Stimulated activated CD8-positive, alpha-beta memory T cell treated with anti-CD3 and anti-CD28 coated beads, Interleukin-2, amount 100 ng/mL, for 1 hour (primary cell): ENCODE data around the gene CDC42EP2.
A peak's percentile ranks its signal among the peaks of the same experiment; 100 is the strongest.
"Not testable (repeated sequence)": the region's sequence is repeated elsewhere in the genome, so short reads cannot be mapped to it uniquely, and the experiment has no call there.

Source experiments
- DNase-seq, 2 donors: peaks; one replicate each; pipeline ENCODE4 v3.0.0-alpha.2; 2020; ENCODE audit warnings: low read depth in 2 of 2

The CDC42EP2 gene

GRCh38 chr11:65320386-65321075 lies 5.9 kb downstream of the CDC42EP2 start:
- no peak for DNase-seq

GRCh38 chr11:65321076-65321475 lies 6.4 kb downstream of the CDC42EP2 start:
- DNase-seq = no peak

GRCh38 chr11:65321828-65322485 lies 7.3 kb downstream of the CDC42EP2 start:
- DNase-seq = no peak

GRCh38 chr11:65323813-65324212 lies 9.1 kb downstream of the CDC42EP2 start:
- no peak for DNase-seq

GRCh38 chr11:65325435-65325834 lies 10.8 kb downstream of the CDC42EP2 start:
- DNase-seq = no peak

GRCh38 chr11:65327021-65327420 lies 12.4 kb downstream of the CDC42EP2 start:
- DNase-seq = no peak

- no peak for DNase-seq
Observed at GRCh38 chr11:65329478-65329877, 14.8 kb downstream of the CDC42EP2 start.

- DNase-seq = peak; percentile 64 to 78
Observed at GRCh38 chr11:65329944-65330403, 15.3 kb downstream of the CDC42EP2 start.

- no peak for DNase-seq
Observed at GRCh38 chr11:65330544-65330943, 15.9 kb downstream of the CDC42EP2 start.

- DNase-seq = not testable (repeated sequence)
Observed at GRCh38 chr11:65332591-65332990, 17.9 kb downstream of the CDC42EP2 start.

- DNase-seq = no peak
Observed at GRCh38 chr11:65334696-65335295, 20.1 kb downstream of the CDC42EP2 start.

- no peak for DNase-seq
Observed at GRCh38 chr11:65338676-65339075, 24.0 kb downstream of the CDC42EP2 start.

GRCh38 chr11:65340226-65340625 lies 25.6 kb downstream of the CDC42EP2 start:
- no peak for DNase-seq

GRCh38 chr11:65341856-65342255 lies 27.2 kb downstream of the CDC42EP2 start:
- no peak for DNase-seq

GRCh38 chr11:65351511-65351910 lies 36.8 kb downstream of the CDC42EP2 start:
- no peak for DNase-seq

- DNase-seq = no peak
Observed at GRCh38 chr11:65352783-65353182, 38.1 kb downstream of the CDC42EP2 start.

- no peak for DNase-seq
Observed at GRCh38 chr11:65353376-65353775, 38.7 kb downstream of the CDC42EP2 start.

GRCh38 chr11:65353900-65354264 lies 39.2 kb downstream of the CDC42EP2 start:
- DNase-seq = no peak

- DNase-seq = peak; percentile 96
Observed at GRCh38 chr11:65354265-65355012, 39.8 kb downstream of the CDC42EP2 start, which contains the start of gene TIGD3. TIGD3 (plus strand) TSS chr11:65354751; CDS start chr11:65355809, 1,058 bp downstream.

- DNase-seq = peak in 1 of 2 donors; percentile 39
Observed at GRCh38 chr11:65355013-65355775, 40.5 kb downstream of the CDC42EP2 start.

GRCh38 chr11:65355776-65356393 lies 41.2 kb downstream of the CDC42EP2 start:
- DNase-seq = no peak
